Ovary (tissue), 9 donors: Measurements from ENCODE around the gene PAFAH1B1. TPM values are rescaled to one million over a fixed set of nuclear protein-coding genes. Genes with fewer than 3 reads are reported as not detected.

Experiments
- DNase-seq, 5 donors: peaks; one replicate each; pipeline ENCODE4 v3.0.0-alpha.2; 2019 to 2020
- H3K27ac ChIP-seq, 2 donors: fragments of 200-600 bp; one replicate each; pipeline versions ENCODE4 v1.5.1 to v1.8.0; 2019 to 2022
- H3K27me3 ChIP-seq: fragments of 200-600 bp; one replicate; pipeline ENCODE4 v1.8.0; 2022
- H3K36me3 ChIP-seq: fragments of 200-600 bp; sonication (generic); one replicate; pipeline ENCODE4 v1.5.1; 2019
- H3K4me1 ChIP-seq: one replicate; pipeline ENCODE4 v1.8.1; 2013; ENCODE audit warnings: mild to moderate bottlenecking, moderate library complexity; ENCODE audit not compliant: insufficient read depth
- H3K4me3 ChIP-seq: fragments of 200-600 bp; sonication (generic); one replicate; pipeline ENCODE4 v1.5.1; 2017
- H3K9me3 ChIP-seq, 2 donors: fragments of 200-600 bp in 1 of 2; sonication (generic) in 1 of 2; one replicate each; pipeline versions ENCODE4 v1.5.1 to v1.8.1; 2013 to 2019; ENCODE audit warnings: mild to moderate bottlenecking in 1 of 2, moderate library complexity in 1 of 2
- EP300 ChIP-seq: sonication (generic); formaldehyde crosslinking; IDR thresholded peaks from one replicate; pipeline ENCODE4 v1.6.1; 2017; ENCODE audit warnings: antibody characterized with exemption
- POLR2A ChIP-seq: fragments of 450-650 bp; IDR thresholded peaks from one replicate; pipeline ENCODE4 v1.6.1; 2017; ENCODE audit warnings: antibody characterized with exemption, mild to moderate bottlenecking, moderate library complexity
- WGBS, 3 donors: extraction: QIAGEN DNeasy Blood & Tissue Kit in 1 of 3; methylation state at CpG; one replicate each; pipeline versions ENCODE4 v1.1.5 to v1.1.7; 2013 to 2017; 5-methylcytosine and 5-hydroxymethylcytosine counted together
- intact Hi-C, 4 donors: fragments of 100-400 bp; cut with DNase I; formaldehyde crosslinking; loops; one replicate each; pipeline versions ENCODE4 v1.11.0 to v1.15.1; 2022 to 2023
- polyA plus RNA-seq, 2 donors: library from polyadenylated mRNA; stranded (reverse); fragments of 200-250 nt in 1 of 2; fragments of 350-450 nt in 1 of 2; fragmentation: Illumina TruSeq in 1 of 2; extraction: RNeasy Lipid Tissue Mini Kit (QIAGEN cat#74804) in 1 of 2; gene quantifications; one replicate each; pipeline ENCODE4 v1.2.3, GENCODE V29; 2013 to 2014
- total RNA-seq, 7 donors: library from RNA; depleted of rRNA in 2 of 7; stranded (reverse); fragments of >200 nt in 2 of 7; fragmentation: NEBNext Ultra II Directional in 3 of 7; extraction: Animal tissue kit (Norgen Biotek cat#: 25700) in 3 of 7; gene quantifications; one replicate each; pipeline versions ENCODE4 v1.1.0 to v1.2.4, GENCODE V29; 2016 to 2023
- TF ChIP-seq, protein P1 (sequence below), 3 donors: fragments of 450-650 bp in 2 of 3; fragments of 200-600 bp in 1 of 3; IDR thresholded peaks; one replicate each; pipeline versions ENCODE4 v1.5.1 to v1.8.0; 2016 to 2022; ENCODE audit warnings: antibody characterized with exemption in 3 of 3, mild to moderate bottlenecking in 1 of 3
- donor health status: DM: no; HTN: no; CAD: no; lungs with moderate emphysema.
- donor health status: DM: no; HTN: no; CAD: no.
- donor health status: Bipolar disorder and iron deficiency.
- donor health status: DM: yes; HTN: yes; CAD: no.
- donor health status: DM: no; HTN: no; CAD: no.
- donor health status: DM: yes; HTN: yes; CAD: no.

The PAFAH1B1 gene
- total and polyA plus RNA-seq, 9 donors, result 36.5 to 125 (median 99.0) TPM

DNA sequence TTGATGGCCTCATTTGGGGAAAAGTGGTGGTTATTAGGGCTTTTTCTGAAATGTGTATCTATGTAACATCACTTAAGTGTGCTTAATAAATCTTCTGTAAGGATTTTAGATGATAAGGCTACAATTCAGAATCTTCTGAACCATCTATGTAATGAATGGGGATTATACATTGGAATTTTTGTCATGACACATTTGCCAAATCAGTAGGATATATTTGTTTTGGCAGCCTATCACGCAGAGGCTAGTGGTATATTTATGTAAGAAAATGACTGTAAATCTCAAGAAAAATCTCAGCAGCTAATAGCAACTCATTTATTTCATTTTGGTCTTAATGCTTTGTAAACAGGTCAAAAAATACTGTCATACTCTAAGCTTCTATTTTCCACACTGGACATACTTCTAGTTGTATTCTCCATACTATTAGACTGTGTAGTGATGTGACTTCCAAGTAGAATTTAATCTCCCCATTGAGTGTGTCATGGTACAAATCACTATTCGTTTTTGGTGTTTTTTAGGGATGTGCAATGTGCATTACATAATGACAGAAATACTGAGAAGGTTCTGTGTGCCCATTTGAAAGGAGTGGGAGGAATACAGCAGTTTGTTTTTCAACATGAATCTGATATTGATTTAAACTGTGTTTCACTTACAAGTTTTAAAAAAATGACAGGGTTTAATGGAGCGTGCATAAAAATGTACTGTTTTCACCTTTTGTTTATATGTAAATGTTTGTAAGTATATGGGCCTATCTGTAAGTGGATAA, 88.9 kb downstream of the PAFAH1B1 start:
- H3K36me3 ChIP-seq, result no peaks in the 10 kb centered on the region
- no peak overlapping the region for H3K4me3 ChIP-seq
- no peak overlapping the region for H3K27ac ChIP-seq
- intact Hi-C loops, result loop anchor here in 1 of 4 donors (10.0 kb wide), 1 partner anchor 298 kb away; no protein-coding TSS in a partner anchor
- WGBS, 3 donors, result 68 to 72% (median 70%) methylated on average over 3 of the region's 3 CpGs
- no peaks in the 10 kb centered on the region for H3K9me3 ChIP-seq
- DNase-seq, result no peak
- H3K4me1 ChIP-seq, result no peaks in the 10 kb centered on the region
- no peaks in the 10 kb centered on the region for H3K27me3 ChIP-seq
- TF ChIP-seq EP300 (no peak), POLR2A (no peak)
- TF ChIP-seq, protein P1, sequence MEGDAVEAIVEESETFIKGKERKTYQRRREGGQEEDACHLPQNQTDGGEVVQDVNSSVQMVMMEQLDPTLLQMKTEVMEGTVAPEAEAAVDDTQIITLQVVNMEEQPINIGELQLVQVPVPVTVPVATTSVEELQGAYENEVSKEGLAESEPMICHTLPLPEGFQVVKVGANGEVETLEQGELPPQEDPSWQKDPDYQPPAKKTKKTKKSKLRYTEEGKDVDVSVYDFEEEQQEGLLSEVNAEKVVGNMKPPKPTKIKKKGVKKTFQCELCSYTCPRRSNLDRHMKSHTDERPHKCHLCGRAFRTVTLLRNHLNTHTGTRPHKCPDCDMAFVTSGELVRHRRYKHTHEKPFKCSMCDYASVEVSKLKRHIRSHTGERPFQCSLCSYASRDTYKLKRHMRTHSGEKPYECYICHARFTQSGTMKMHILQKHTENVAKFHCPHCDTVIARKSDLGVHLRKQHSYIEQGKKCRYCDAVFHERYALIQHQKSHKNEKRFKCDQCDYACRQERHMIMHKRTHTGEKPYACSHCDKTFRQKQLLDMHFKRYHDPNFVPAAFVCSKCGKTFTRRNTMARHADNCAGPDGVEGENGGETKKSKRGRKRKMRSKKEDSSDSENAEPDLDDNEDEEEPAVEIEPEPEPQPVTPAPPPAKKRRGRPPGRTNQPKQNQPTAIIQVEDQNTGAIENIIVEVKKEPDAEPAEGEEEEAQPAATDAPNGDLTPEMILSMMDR (IDR thresholded peaks at IDR 0.05), result no peak

GRCh38 chr17:2683912-2684311, 90.5 kb downstream of the PAFAH1B1 start:
- Histone ChIP-seq H3K36me3 (no peaks in the 10 kb centered on the region), H3K9me3 (no peaks in the 10 kb centered on the region), H3K4me1 (no peaks in the 10 kb centered on the region), H3K4me3 (no peak overlapping the region), H3K27me3 (no peaks in the 10 kb centered on the region), H3K27ac (no peak overlapping the region)
- 43 to 66% (median 52%) methylated on average over 8 of the region's 8 CpGs for WGBS, 3 donors
- intact Hi-C loops, result loop anchor here in 1 of 4 donors (10.0 kb wide), 1 partner anchor 299 kb away; no protein-coding TSS in a partner anchor
- TF ChIP-seq POLR2A (no peak), EP300 (no peak)
- TF ChIP-seq, protein P1 (IDR thresholded peaks at IDR 0.05), result no peak
- no peak for DNase-seq

GRCh38 chr17:2684549-2684948, 91.1 kb downstream of the PAFAH1B1 start:
- no peaks in the 10 kb centered on the region for H3K36me3 ChIP-seq
- intact Hi-C loops, result loop anchor here in 1 of 4 donors (10.0 kb wide), 1 partner anchor 300 kb away; no protein-coding TSS in a partner anchor

GRCh38 chr17:2685696-2686095, 92.2 kb downstream of the PAFAH1B1 start:
- no peak for DNase-seq
- H3K4me1 ChIP-seq, result no peaks in the 10 kb centered on the region
- 82 to 87% (median 86%) methylated on average over 15 of the region's 15 CpGs for WGBS, 3 donors

More at GRCh38 chr17:2684549-2684948, 91.1 kb downstream of the PAFAH1B1 start:
- whole genome bisulfite sequencing, 3 donors, result 86 to 90% (median 87%) methylated on average over 18 of the region's 18 CpGs
- H3K27ac ChIP-seq, result no peak overlapping the region
- DNase-seq, result no peak
- H3K4me1 ChIP-seq, result no peaks in the 10 kb centered on the region
- H3K9me3 ChIP-seq, result no peaks in the 10 kb centered on the region
- H3K27me3 ChIP-seq, result no peaks in the 10 kb centered on the region
- no peak overlapping the region for H3K4me3 ChIP-seq
- TF ChIP-seq POLR2A (no peak), EP300 (no peak)
- TF ChIP-seq, protein P1 (IDR thresholded peaks at IDR 0.05), result no peak

GRCh38 chr17:2687074-2687418, 93.6 kb downstream of the PAFAH1B1 start:
- Histone ChIP-seq H3K36me3 (no peaks in the 10 kb centered on the region), H3K27ac (no peak overlapping the region)
- intact Hi-C loops, result loop anchor here in 1 of 4 donors (10.0 kb wide), 1 partner anchor 302 kb away; no protein-coding TSS in a partner anchor

More at GRCh38 chr17:2685696-2686095, 92.2 kb downstream of the PAFAH1B1 start:
- H3K9me3 ChIP-seq, result no peaks in the 10 kb centered on the region
- no peaks in the 10 kb centered on the region for H3K27me3 ChIP-seq
- TF ChIP-seq POLR2A, result no peak
- no peak overlapping the region for H3K4me3 ChIP-seq
- intact Hi-C loops, result loop anchor here in 1 of 4 donors (10.0 kb wide), 1 partner anchor 301 kb away; no protein-coding TSS in a partner anchor
- no peaks in the 10 kb centered on the region for H3K36me3 ChIP-seq
- H3K27ac ChIP-seq, result no peak overlapping the region

More at GRCh38 chr17:2687074-2687418, 93.6 kb downstream of the PAFAH1B1 start:
- H3K27me3 ChIP-seq, result no peaks in the 10 kb centered on the region
- H3K9me3 ChIP-seq, result no peaks in the 10 kb centered on the region
- TF ChIP-seq, protein P1 (IDR thresholded peaks at IDR 0.05), result no peak
- TF ChIP-seq EP300 (no peak), POLR2A (no peak)
- no peak for DNase-seq
- no peaks in the 10 kb centered on the region for H3K4me1 ChIP-seq
- WGBS, 3 donors, result 74 to 77% (median 74%) methylated on average over 6 of the region's 6 CpGs
- H3K4me3 ChIP-seq, result no peak overlapping the region
